Fibroblast of villous mesenchyme (primary cell): ENCODE data around the gene GPM6B. TPM values are rescaled to one million over a fixed set of nuclear protein-coding genes. Genes with fewer than 3 reads are reported as not detected.

Experiments
- DNase-seq: peaks from one replicate; pipeline ENCODE4 v3.0.0-alpha.2; 2010; ENCODE audit warnings: low read depth
- H3K4me3 ChIP-seq: 2 replicates; pipeline ENCODE4 v1.5.1; 2011; ENCODE audit warnings: low read depth, mild to moderate bottlenecking, low read length
- CTCF ChIP-seq: IDR thresholded peaks from 2 replicates; pipeline ENCODE4 v1.5.1; 2012; ENCODE audit warnings: low read depth, mild to moderate bottlenecking, low read length; ENCODE audit not compliant: insufficient read depth
- total RNA-seq: library from RNA; depleted of rRNA; stranded (reverse); fragments of >200 nt; gene quantifications from 2 replicates; pipeline ENCODE4 v1.2.3, GENCODE V29; 2012

Gene GPM6B
- total RNA-seq, 1 donor = under 0.01 TPM

DNA sequence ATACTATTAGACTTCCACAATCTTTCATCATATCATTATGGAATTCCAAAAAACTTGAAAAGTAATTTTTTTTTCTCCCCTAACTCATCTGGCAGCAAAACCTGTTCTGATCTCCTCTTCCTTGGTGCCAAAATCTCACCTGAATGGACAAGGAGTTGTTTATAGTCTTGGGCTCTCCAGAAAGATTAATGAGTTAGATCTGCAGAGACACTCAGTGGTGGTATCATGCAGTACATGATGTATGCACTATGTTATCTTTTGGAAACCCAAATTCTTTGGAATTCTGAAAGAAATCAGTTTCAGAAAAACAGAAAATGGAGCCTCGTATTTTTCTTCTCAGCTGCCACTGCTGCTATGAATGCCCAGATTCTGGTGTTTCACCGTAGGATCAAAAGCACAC, 11.7 kb downstream of the GPM6B start:
- no peak for DNase-seq
- no peak overlapping the region for H3K4me3 ChIP-seq
- TF ChIP-seq CTCF = no peak

DNA sequence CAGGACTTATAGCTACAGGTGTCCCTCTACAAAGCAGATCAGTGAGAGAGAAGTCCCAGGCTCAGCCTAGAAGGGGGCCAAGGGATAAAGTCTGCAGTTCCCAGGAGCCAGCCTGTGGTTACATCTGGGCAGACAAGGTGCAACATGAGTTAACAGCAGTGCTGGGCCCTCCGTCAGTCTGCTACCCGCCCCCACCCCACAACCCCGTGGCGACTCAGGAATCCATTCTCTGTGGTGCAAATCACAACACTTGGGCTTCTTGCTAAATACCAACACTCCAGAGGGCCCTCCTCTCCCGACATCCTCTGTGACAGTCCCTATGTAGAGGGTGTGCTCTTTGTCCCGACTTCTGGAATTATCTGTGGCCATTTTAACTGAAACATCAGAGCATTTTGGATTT, 13.8 kb downstream of the GPM6B start:
- no peak overlapping the region for H3K4me3 ChIP-seq
- no peak for DNase-seq
- TF ChIP-seq CTCF = no peak

DNA sequence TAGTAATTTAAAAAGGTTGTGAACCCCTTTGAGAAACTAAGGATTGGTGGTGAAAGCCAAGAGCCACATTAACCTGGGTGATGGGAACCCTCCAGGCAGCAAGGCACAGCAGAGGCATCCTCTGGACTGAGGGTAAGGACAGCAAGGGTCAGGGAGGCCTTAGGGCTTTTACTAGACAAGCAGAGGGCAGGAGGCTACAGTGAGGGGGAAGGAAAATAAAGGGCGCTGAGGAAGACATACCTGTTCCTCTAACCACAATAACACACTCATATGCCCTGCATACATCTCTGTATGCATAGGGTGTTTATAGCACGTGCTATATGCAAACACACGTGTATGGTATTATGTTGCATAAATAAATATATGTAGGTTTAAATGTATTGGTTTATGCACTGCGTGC, 18.7 kb downstream of the GPM6B start:
- no peak overlapping the region for H3K4me3 ChIP-seq
- DNase-seq = no peak
- no peak for TF ChIP-seq CTCF

GRCh38 chrX:13797512-13797911, 19.4 kb downstream of the GPM6B start:
- DNase-seq = no peak
- no peak for TF ChIP-seq CTCF
- H3K4me3 ChIP-seq = no peak overlapping the region

GRCh38 chrX:13794417-13794816, 22.5 kb downstream of the GPM6B start:
- no peak for DNase-seq
- no peak overlapping the region for H3K4me3 ChIP-seq
- no peak for TF ChIP-seq CTCF

DNA sequence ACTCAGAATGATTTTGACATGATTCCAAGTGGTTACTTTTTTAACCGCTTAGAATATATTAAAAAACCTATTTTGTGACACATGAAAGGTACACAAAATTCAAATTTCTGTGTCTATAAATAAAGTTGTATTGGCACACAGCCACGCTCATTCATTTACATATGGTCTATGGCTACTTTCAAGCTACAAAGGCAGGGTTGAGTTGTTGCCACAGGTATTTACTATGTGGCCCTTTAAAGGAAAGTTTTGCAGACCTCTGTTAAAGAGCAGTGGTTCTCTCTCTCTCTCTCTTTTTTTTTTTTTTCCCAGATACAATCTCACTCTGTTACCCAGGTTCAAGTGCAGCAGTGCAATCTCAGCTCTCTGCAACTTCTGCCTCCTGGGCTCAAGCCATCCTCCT, 23.0 kb downstream of the GPM6B start:
- DNase-seq = no peak
- H3K4me3 ChIP-seq = no peak overlapping the region
- TF ChIP-seq CTCF = no peak

- no peak overlapping the region for H3K4me3 ChIP-seq
- no peak for DNase-seq
- TF ChIP-seq CTCF = no peak
Observed at GRCh38 chrX:13791559-13791958, 25.3 kb downstream of the GPM6B start.
